HG03378 (cell line): ENCODE data around the gene ETV6.
"Not testable (repeated sequence)": the region's sequence is repeated elsewhere in the genome, so short reads cannot be mapped to it uniquely, and the experiment has no call there.

ENCODE experiments used
- ATAC-seq: cut with Tn5 transposase; IDR thresholded peaks from one replicate; pipeline ENCODE4 v1.9.1; 2021; ENCODE audit warnings: mild to moderate bottlenecking, moderate library complexity; ENCODE audit not compliant: unreplicated experiment

The ETV6 gene

GRCh38 chr12:11902525-11902875 lies 253.0 kb downstream of the ETV6 start:
- ATAC-seq, result peak; percentile 33

- ATAC-seq, result no peak
Measured at GRCh38 chr12:11904124-11904523, 254.7 kb downstream of the ETV6 start.

GRCh38 chr12:11905534-11905933 lies 256.1 kb downstream of the ETV6 start:
- no peak for ATAC-seq

DNA sequence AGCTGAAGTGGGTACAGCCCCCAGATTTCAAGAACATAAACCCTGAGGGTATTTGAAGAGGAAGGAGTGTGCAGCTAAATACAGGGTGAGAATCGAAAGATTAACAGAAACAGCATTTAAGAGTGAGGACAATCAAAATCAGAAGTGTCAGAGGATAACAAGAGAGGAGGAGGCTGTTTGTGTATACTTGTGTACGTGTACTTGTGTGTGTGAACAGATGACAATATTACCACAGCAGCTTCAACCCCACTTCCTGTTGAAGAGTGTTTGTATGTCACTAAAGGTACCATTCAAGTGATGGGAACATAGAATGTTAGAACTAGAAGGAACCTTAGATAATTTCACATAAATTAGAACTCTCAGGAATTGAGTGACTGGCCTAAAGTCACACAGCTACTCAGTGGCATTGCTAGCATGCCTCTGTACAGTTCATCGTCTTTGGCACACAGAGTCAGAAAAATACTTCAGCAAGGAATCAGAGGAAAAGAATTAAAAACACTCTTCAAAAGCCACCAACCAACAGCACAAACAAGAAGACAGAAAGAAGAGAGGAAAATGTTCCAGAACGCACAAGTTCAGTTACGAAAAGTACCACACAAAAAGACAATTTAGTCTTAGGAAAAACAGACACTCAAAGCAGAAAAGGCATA lies 256.9 kb downstream of the ETV6 start:
- ATAC-seq, result no peak

DNA sequence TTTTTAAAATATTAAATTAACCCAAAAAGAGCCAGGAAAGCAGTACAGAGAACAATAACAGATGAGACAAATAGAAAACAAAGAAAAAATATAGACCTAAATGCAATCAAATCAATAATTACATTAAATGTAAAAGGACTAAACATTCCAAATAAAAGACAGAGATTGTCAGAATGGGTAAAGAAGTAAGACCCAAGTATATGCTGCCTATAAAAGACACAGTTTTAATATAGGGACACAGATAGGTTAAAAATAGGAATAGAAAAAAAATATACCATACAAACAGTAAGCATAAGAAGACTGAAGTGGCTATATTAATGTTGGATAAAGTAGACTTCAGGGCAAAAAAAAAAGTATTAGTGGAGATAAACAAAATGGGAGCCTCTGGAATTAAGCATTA lies 258.2 kb downstream of the ETV6 start:
- no peak for ATAC-seq

GRCh38 chr12:11909406-11909805 lies 259.9 kb downstream of the ETV6 start:
- not testable (repeated sequence) for ATAC-seq

GRCh38 chr12:11916113-11916512 lies 266.6 kb downstream of the ETV6 start:
- no peak for ATAC-seq

DNA sequence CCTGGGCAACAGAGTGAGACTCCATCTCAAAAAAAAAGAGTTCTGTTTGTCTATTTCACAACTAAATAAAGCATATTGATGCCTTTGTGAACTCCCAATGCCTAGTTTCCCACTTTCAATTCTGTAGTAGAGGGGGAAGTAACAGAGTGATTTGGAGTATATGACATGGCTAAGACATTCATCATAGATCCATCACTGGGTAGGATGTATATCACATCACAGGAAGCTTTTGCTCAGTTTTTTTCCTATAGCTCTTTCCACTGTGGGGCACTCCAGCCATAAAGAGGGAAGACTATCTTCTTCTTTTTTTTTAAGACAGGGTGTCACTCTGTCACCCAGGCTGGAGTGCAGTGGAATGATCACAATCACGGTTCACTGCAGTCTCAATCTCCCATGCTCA lies 267.3 kb downstream of the ETV6 start:
- ATAC-seq, result no peak

- no peak for ATAC-seq
Measured at GRCh38 chr12:11917501-11917900, 268.0 kb downstream of the ETV6 start.

DNA sequence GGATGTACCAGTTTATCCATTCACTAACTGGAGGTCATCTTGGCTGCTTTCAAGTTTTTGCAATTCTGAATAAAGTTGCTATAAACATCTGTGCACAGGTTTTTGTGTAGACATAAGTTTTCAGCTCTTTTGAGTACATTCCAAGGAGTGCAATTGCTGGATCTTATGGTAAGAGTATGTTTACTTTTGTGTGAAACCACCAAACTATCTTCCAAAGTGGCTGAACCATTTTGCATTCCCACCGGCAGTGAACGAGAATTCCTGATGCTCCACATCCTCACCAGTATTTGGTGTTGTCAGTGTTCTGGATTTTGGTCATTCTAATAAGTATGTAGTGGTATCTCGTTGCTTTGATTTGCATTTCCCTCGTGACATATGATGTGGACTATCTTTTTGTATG lies 270.8 kb downstream of the ETV6 start:
- ATAC-seq, result no peak

DNA sequence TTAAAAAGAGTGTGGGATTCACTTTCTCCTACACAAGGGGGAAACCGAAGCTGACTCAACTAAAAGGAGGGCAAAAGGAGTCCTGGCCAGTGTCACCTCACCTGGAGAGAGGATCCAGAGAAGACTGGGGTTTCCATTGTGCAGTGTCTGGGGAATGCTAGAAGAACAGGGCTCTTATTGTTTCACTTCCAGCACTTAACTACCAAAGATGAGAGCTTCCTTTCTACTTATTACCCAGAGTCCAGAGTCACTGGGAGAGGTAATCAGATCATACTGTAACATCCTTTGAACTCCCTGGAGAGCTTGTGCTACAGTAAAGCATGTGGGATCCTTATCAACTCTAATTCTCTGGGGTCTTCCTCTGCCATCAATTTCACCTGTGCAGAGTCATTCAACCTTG lies 272.9 kb downstream of the ETV6 start:
- no peak for ATAC-seq

DNA sequence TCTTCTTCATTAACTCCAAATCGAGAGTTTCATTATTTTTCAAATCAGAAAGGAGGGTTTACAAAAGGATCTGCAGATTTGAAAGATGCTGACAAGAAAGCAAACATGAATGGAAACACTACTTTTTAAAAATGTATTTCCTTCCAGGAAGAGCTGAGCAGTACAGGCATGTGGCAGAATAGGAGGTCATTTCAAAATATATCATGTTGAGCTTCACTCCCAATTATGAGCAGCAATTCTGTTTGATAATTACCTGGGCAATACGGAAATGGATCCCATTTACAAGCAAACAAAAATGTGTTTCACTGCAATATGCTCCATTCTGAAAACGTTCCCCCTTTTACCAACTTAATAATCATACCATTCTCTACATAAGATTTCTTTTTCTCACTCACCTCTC lies 273.6 kb downstream of the ETV6 start:
- ATAC-seq, result no peak

DNA sequence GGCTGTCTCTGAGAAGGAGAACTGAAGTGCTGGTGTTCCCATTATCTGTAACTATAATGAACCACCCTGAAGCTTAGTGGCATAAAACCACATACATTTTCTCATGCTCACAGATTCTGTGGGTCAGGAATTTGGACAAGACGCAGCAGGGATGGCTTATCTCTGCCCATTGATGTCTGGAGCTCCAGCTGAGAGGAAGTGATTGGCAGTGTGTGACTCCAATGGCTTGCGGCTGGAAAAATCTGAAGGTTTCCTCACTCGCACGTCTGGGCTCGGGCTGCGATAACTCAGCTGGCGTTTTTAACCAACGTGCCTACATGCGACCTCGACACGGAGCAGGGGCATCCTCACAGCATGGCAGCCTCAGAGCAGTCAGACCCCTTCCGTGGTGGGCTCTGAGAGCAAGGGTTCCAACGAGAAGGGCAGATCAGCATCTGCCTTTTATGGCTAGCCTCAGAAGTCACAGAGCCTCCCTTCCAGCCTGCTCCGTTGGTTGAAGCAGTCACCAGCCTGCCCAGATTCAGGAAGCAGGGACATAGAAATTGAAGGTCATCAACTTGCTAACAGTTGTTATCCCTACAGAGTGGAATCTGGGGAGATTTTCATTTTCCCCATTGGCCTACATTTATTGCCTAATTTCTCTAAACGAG lies 277.9 kb downstream of the ETV6 start:
- no peak for ATAC-seq

DNA sequence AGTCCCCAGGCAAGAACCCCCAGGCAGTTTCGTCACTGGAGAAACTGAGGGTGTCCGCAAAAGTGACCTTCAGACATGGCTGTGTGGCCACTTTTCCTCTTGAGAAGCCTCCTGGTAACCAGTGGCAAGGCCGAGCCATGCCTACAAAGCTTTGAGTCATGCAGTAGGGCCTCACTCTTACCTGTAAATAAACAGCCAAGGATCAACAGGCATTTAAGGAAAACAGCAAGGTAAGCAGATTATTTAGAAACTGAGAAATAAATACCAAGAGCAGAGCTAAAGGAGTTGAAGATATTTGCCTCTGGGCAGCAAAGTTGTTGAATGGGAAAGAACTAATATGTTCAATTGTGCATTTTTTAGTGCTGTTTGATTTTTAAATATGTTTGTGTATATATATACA lies 280.2 kb downstream of the ETV6 start:
- ATAC-seq, result no peak

- no peak for ATAC-seq
Measured at GRCh38 chr12:11939223-11939622, 289.7 kb downstream of the ETV6 start.

- no peak for ATAC-seq
Measured at GRCh38 chr12:11941606-11942337, 292.3 kb downstream of the ETV6 start.

- ATAC-seq, result no peak
Measured at GRCh38 chr12:11943919-11944700, 294.6 kb downstream of the ETV6 start.
